ENCODE measurements around the gene HSPBP1.

- TF ChIP-seq POLR2A (IDR thresholded peaks at IDR 0.05; ENCODE audit: low read depth, low read length) = no peak
- TF ChIP-seq, protein P1, sequence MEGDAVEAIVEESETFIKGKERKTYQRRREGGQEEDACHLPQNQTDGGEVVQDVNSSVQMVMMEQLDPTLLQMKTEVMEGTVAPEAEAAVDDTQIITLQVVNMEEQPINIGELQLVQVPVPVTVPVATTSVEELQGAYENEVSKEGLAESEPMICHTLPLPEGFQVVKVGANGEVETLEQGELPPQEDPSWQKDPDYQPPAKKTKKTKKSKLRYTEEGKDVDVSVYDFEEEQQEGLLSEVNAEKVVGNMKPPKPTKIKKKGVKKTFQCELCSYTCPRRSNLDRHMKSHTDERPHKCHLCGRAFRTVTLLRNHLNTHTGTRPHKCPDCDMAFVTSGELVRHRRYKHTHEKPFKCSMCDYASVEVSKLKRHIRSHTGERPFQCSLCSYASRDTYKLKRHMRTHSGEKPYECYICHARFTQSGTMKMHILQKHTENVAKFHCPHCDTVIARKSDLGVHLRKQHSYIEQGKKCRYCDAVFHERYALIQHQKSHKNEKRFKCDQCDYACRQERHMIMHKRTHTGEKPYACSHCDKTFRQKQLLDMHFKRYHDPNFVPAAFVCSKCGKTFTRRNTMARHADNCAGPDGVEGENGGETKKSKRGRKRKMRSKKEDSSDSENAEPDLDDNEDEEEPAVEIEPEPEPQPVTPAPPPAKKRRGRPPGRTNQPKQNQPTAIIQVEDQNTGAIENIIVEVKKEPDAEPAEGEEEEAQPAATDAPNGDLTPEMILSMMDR (conservative IDR thresholded peaks at IDR 0.05; ENCODE audit: low read depth, low read length) = no peak
- no peak for TF ChIP-seq CHD1 (IDR thresholded peaks at IDR 0.05; ENCODE audit: low read depth, low read length)
Measured at GRCh38 chr19:55257461-55258420, 22.2 kb downstream of the HSPBP1 start.
